NB4 (cell line): ENCODE measurements around the gene MROH8.

ENCODE experiments used
- MYC ChIP-seq: IDR thresholded peaks from 2 replicates; pipeline ENCODE4 v1.6.1; 2011; ENCODE audit warnings: low read depth, low read length
- POLR2A ChIP-seq: IDR thresholded peaks from 2 replicates; pipeline ENCODE4 v1.6.1; 2011; ENCODE audit warnings: mild to moderate bottlenecking; ENCODE audit not compliant: insufficient read length; ENCODE audit errors: extremely low read depth
- TF ChIP-seq, protein P1 (sequence below): IDR thresholded peaks from one replicate; pipeline ENCODE4 v1.5.1; 2012; ENCODE audit warnings: low read depth, low read length

DNA sequence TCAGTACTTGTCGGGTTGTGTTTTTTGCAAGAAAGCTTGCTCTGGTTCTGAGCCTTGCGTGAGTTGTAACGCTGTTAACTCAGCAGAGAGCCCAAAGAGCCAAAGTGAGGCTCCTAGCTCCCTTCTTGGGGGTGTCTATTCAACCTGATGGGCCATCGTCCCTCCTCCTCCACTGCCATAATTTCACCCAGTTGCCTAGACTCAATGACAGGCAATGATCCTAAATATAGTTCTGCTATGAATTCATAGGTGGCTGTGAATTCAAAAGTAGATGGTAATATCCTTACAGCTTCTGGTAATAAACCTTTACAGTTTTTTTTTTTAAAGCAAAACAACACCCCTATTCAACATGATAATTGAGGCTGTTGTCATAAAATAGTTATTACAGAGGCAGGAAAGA, 42.7 kb upstream of the MROH8 start:
- TF ChIP-seq, protein P1, sequence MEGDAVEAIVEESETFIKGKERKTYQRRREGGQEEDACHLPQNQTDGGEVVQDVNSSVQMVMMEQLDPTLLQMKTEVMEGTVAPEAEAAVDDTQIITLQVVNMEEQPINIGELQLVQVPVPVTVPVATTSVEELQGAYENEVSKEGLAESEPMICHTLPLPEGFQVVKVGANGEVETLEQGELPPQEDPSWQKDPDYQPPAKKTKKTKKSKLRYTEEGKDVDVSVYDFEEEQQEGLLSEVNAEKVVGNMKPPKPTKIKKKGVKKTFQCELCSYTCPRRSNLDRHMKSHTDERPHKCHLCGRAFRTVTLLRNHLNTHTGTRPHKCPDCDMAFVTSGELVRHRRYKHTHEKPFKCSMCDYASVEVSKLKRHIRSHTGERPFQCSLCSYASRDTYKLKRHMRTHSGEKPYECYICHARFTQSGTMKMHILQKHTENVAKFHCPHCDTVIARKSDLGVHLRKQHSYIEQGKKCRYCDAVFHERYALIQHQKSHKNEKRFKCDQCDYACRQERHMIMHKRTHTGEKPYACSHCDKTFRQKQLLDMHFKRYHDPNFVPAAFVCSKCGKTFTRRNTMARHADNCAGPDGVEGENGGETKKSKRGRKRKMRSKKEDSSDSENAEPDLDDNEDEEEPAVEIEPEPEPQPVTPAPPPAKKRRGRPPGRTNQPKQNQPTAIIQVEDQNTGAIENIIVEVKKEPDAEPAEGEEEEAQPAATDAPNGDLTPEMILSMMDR = no peak
- TF ChIP-seq MYC (no peak), POLR2A (no peak)
